COLO829 (cell line): ENCODE results near the gene STPG2.
A peak's percentile ranks its signal among the peaks of the same experiment; 100 is the strongest.

ENCODE experiments used
- DNase-seq: peaks from one replicate; pipeline ENCODE4 v3.0.0; 2012; ENCODE audit warnings: low spot score

Gene STPG2

DNA sequence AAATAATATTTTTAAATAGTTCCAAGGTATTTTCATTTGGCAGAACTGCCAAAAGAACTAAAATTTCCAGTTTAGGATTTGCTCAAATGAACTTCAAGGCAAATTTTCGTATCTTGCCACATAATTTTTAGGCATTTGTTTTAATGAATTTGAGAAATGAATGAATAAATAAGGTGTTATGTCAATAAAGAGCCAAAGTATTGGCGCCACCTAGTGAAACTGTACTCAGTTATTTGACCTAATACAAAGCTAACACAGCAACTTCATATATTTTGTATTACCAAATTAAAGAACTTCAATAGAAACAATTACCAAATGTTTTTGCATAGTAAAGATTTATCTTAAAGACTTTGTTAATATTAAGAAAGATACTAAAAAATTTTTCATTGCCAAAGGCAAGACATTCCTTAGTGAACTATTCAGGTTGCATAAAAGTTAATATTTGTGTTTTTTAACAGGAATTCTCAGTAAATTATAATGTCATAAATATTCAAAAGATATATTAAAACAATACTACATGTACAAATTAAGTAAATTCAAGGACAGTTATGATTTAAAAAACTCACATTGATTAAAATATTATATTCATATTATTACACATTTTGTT is 50.3 kb downstream of the STPG2 start:
- no peak for DNase-seq

DNA sequence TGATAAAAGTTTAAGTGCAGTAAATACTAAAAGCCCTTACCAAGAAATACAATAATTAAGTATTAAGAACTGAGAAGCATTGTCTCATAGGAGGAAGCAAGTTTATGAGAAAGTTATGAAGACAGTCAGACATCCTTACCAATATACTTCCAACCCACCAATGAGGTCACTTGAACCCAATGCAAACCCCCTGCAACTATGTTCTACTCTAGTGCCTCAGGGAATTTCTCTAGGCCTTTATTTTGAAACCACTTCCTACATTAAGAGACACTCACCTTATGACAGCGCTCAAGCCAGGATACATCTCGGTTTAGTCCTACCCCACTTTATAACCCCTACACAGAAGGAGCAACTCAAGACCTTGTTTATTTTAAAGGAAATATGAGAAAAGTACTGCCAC is 61.3 kb downstream of the STPG2 start:
- no peak for DNase-seq

DNA sequence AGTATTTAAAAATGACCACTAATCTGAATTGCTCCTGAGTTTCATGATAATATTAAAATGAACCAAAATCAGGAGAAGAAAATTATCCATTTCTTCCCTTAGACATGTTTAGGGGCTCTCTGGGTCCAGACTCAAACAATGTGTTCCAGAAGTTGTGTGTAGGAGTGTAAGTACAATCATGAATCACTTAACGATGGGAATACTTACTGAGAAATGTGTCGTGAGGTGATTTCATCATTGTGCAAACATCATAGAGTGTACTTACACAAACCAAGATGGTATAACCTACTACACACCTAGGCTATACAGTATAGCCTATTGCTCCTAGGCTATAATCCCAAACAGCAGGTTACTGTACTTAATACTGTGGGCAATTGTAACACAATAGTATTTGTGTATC is 74.8 kb downstream of the STPG2 start:
- no peak for DNase-seq

DNA sequence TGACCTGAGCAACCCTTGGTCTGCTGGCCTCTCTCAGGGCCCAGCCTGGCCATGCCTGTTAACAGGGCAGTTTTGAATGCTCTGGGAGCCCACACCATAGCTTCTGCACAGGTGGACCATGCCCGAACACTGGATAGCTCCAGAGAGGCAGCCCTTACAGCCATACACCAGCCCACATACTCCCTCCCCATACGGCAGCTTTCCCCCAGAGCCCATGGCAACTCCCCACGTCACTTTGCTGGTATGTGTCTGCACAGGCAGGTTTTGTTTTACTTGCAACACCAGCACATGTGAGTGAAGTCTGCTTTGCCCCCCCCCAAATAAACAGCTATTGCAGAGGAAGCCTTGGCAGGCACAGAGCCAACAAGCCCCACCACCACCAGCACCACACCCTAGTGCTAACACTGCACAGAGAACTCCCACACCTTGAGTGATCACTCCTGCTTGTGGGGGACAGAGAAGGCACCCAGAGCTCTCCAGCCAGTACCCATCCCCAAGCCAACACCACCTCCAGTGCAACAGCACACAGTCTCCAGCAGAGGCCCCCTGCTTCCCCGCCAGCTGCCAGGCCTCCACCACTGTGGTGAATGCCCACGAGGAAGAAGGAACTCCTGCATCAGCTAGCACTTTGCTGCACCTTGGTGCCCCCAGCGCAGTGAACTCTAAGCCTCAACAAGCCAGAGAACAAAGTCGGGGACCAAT is 87.3 kb downstream of the STPG2 start:
- no peak for DNase-seq

DNA sequence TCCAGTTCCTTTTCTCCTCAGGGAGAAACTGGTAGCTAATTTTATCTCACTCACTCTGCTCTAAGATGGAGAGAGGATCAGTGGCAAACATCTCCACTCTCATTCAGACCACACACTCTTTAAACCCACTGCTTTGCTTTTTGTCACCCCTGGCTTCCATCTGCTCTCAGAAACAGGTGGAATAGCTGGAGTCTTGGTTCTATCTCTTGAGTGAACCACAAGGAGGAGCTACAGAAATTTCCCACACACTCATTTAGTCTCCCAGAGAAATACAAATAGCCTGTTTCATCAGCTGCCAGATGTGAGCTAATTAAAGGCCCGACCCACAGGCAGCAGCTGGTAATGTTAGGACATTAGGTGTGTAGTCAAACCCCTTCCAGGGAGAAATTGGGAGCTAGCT is 96.6 kb downstream of the STPG2 start:
- DNase-seq, result no peak

DNA sequence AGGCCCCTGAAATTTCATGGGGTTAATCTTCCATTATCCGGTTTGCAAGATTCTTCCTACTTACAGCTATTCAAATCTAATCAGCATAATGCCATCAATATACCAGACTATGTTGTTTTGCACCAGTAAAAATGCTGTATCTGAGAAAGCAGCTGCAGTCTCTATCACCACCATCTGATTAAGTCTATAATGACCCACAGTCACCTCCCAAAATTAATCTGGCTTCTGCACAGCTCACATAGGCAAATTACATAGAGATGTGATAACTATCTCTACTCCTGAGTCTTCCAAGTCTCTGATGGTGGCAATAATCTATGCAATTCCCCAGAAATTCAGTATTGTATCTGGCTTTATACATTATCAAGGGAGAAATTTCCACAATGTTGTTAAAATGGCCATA is 113.2 kb downstream of the STPG2 start:
- no peak for DNase-seq

DNA sequence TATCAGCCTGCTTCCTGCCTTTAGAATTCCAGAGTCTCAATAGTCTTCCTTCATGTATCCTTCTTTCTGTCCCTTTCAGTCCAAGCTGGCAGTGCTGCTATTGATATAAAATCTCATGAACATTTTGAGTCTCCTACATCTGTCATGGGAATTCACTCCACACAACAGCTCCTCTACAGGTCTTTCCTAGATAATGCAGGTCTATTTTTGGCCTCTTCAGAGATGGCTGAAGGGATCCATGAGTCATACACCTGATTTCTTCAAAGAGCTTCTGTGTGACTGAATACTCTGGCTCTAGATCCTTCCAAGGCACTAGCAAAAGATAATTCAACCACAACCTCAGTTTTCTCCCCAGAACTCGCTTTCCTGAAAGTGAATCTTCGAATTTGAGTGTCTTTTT is 115.4 kb downstream of the STPG2 start:
- DNase-seq, result peak; percentile 31

DNA sequence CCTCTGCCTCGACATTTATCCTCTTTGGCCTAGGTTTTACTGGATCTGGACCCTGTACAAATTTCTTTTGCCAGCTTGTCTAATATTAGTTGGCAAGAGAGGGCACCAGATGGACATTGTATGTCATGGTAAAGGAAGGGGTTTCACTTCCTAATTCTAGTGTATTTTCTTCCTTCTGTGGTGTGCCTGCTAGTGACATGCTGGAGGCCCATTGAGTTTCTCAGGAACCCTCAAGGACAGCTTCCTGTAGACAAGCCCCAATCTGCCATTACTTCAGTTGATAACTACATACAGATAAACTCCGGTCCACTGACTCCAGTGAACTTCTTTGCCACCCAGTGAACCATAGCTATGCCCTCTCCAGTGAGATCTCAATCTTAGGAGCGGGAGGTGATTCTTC is 116.9 kb downstream of the STPG2 start:
- no peak for DNase-seq

DNA sequence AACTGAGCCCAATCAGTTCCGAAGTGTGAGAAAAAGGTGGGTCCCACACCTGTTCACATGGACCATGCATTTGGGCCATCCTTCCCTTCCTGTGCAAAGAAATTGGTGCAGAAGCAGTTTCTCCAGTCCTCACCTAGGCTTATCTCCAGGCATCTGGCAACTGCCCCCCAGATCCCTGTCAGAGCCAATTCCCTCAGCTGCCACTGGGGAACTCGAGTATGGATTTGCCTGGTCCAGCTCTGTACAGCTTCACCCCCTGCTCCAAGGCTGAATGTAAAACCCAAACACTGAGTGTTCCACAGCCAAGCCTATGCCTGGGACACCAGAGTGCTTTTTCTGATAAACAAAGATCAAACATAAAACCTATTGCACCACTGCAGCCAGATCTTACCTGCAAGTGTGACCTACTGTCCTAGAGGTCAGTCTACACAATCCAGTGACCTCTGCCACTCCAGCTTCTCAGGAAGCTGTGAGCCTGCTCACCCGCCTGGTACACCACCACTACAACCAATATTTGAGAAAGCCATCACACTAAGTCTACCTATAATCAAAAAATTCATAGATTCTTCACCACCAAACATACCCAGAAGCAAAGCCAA is 136.4 kb downstream of the STPG2 start:
- DNase-seq, result no peak

DNA sequence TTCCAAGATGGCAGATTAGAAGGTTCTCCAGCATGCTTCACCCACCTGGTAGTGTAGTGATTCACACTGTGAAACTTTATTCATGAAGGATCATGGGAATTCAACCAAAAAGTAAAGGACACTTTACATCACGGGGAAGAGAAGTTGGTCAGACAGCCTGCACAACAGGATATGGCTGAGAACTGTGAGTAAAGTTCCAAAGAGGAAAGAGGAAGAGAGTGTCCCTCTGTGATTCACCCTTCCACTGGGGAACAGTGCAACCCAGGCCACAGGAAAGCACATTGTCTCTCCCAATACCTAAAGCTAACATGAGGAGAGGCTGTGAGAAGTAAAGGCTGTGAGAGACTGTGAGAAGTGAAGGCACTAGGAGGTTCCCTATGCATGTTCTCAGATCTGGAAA is 137.2 kb downstream of the STPG2 start:
- DNase-seq, result no peak

DNA sequence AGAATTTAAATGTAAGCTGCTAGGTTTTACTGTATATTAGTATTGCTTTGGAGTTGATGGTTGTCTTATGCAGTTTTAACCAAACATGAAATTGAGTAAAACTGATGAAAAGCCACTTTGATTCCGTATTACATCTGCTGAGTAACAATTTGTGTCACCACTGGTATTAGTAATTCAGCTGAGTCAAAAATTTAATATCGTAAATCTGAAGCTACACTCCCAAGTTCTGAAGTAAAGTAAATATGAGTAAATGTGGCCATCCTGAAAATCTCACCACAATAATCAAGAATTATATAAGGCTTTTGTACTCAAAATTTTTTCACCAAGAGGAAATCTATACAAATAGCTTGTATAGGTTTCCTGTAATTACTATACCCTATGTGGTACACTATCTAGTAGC is 142.3 kb downstream of the STPG2 start:
- no peak for DNase-seq

DNA sequence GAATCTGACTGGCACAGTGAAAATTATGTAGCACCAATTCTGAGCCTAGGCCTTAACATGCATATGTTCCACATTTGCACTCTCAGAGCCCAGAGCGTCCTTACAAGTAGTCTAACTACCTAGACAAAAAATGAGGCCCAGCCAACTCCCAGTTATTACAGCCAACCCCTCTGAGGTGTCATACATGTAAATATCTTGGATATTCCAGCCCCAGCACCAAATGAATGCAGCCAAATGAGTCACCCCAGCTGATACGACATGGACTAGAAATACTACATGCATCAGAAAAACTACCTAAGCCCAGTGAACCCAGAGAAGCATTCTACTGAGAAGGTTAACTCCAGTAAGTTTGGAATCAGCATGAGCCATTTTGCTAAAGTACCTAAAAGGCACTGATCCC is 145.1 kb downstream of the STPG2 start:
- DNase-seq, result no peak

DNA sequence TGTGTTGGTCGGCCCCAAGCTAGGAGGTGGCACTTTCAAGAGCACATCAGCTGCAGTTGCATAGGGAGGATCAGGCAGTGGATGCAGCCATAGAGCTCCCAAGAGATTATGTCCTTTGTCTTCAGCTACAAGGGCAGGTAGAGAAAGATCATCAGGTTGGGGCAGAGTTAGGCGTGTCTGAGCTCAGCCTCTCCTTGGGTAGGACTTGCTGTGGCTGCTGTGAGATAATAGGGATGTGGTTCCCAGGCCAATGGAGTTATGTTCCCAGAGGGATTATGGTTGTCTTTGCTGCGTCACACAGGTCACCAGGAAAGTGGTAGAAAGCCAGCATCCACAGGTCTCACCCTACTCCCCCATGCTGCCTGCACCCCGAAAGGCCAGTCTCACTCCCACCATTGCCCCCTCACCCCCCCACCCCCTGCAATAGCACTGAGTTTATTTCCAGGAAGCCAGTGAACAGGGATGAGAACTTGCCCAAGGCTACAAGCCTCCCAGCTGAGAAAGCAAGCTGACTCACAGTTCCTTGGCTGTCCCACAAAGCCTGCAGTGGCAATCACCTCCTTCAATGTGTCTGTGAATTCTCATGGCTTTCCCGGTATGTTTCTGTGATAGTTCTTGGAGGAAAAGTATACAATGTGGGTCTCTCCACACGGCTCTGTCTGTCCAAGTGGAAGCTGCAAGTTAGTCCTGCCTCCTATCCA is 148.4 kb downstream of the STPG2 start:
- DNase-seq, result no peak

DNA sequence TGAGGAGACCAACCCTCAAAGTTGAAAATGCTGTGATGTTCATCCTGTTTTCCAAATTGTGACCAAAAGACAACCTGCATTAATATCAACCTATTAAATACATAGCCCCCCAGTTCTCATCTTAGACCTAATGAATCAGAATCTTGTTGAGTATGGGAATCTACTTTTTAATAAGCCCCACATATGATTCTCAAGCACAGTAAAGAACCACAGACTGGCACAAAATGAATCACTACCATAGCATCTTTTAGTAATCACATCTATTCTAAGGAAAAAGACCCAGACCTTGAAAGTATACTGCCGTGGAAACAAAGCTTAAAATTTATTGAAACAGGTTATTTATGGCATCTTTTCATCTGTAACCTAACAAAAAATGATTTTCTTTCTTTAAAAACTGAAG is 152.9 kb downstream of the STPG2 start:
- no peak for DNase-seq

DNA sequence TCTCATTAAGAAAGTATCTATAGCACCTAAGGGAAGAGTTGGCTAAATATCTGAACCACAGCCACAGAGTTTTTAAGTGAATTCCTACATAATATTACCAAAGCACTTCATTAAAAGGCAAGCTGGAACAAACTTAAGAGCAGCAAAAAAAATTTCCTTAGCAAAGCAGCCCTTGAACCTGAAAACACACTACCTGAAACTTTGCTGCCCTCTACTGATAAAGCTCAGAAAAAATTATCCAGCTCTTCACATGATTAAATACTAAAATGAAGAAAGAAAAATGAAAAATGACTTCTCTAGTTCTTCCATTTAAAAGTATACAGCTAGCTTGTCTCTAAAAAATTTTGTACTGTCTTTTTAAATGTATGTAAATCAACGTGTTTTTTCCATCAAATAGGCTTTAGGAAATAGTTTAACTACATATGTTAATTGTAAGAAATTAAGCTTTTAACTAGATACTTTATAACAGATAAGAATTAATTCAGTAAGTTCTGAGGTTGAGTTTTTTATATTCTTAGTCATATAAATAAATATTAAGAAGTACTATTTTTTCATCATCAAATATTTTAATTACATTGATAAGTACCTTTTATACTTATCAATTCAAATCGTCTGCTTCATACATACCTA is 156.1 kb downstream of the STPG2 start:
- peak; percentile 54 for DNase-seq

DNA sequence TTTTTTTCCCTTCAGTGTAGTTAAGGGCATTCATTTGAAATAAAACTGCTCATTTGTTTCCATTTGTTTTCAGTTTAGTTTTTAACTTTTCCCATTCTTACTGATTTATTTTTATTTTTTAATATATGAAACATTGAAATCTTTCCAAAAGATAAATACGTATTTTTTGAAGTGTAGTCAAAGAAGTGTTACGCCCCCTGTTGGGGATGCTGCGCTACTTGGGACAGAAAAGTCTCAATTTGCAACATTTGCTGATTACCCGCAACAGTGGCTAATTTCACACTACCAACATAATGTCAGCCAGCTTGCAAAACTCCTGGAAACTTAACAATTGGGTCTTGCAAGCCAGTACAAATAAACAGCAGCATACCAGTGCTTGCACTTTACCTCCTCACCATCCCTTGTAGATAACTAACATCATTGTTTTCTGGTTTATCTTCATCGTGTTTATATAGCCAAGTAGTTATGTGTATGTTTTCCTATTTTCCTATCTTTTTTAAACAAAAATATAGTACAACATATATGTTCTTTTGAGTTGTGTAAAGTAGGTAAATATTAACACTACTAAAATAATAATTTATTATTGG is 158.6 kb downstream of the STPG2 start:
- no peak for DNase-seq

DNA sequence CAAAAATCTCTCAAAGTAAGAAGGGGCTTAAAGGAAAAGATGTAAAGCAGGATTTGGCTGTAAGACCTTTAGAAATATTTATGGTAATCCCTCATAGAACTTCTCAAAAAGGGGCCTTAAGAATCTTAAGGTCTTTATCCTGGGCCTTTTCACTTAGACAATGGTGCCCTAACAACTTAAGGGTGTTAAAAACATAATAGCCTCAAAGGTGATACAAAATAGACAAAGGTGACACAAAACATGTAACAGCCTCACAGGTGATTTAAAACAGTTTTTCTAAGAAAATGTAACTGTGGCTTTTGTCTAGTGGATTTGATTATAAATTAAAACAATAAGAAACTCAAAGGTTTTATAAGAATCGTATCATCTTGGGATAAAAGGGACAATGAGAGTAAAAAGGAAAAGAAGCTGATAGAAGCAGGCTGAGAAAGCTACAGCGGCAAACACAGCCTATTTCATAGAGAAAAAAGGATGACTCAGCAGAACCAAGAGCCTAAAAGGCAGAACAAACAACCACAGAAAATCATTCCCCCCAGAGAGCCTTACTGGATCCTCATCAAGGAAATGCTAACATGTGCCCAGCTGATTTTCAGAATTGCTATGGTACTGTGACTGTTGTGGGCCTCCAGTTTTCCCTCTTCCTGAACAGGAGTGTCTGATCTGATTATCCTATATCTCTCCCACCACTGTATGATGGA is 164.3 kb downstream of the STPG2 start:
- no peak for DNase-seq

DNA sequence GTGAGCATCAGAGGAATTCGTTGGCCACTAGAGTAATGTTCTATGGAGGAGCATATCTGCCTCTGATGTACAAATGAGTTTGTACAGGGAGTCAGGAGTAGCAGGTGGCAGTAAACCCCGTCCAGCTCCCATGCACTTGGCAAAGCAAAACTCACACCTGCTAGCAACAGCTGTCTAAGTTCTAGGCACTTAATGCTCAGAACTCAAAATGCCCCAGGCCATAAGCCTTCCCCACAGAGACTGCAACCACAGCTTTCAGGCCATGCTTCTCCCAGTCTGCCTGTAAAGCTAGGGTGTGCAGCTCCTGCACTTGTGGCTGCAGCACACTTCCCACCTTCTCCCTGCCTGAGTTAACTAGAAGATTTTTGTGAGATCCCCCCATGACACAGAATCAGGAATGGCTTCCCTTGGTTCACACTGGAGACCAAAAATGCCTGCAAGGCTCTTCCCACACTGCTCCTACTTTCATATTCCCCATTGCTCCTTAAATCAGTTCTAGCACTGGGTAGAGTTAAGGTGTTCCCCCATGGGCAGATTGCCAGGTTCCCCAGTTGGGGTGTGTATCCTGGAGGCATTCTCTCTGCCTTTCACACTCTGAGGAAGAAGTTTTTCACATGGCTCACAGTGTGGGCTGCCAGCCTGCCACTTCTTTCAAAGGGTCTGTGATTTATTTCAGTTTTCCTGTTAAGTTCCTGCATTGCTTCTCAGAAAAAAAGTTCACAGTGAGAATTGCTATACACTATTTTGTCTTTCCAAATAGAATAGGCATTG is 189.9 kb downstream of the STPG2 start:
- no peak for DNase-seq

DNA sequence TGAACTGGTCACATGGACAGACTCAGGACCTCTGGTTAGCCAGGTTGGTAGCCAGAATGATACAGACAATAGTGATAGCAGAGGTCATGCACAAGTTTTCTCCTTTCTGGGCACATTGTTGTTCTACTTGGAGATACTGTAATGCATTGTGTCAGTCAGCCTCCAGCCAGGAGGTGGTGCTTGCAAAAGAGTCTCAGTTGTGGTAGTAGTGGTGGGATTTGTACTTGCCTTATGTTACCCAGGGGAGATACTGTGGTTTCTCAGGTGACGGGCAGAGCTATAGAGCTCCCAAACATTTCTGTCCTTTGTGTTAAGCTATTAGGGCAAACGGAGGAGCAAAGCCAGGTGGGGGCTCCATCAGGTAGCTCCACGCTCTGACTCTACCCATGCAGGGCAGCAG is 190.5 kb downstream of the STPG2 start:
- DNase-seq, result no peak

DNA sequence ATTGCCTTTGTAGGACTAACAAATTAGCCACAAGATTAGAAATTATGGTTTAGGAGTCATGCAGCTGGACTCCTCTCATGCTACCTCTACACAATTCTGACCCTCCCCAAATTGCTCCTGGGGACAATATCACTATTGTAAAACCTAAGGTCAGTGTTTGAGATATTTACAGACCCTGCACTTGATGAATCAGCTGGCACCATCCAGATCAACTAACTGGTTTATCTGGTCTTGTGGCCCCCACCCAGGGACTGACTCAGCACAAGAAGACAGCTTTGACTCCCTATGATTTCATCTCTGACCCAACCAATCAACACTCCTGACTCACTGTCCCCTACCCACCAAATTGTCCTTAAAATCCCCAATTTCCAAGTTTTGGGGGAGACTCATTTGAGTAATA is 192.4 kb downstream of the STPG2 start:
- no peak for DNase-seq

DNA sequence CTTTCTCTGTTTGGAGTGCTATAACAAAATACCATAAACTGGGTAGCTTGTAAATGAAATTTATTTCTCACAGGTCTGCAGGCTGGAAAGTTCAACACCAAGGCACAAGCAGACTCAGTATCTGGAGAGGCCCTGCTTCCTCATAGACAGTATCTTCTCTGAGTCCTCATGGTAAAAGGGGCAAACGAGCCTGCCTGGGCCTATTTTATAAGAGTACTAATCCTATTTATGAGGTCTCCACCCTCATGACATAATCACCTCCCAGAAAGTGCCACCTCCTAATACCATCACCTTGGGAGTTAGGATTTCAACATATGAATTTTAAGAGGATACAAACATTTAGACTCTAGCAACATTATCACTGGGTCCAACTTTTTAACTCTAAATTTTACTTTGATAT is 200.3 kb downstream of the STPG2 start:
- no peak for DNase-seq
